HG03064 (cell line): Measurements from ENCODE around the gene DCAF7.
A peak's percentile ranks its signal among the peaks of the same experiment; 100 is the strongest.

Experiments
- ATAC-seq: cut with Tn5 transposase; IDR thresholded peaks from one replicate; pipeline ENCODE4 v1.9.1; 2021; ENCODE audit warnings: low read depth; ENCODE audit not compliant: unreplicated experiment

DCAF7 gene

GRCh38 chr17:63542942-63543821 is 7.1 kb upstream of the DCAF7 start:
- no peak for ATAC-seq

- ATAC-seq = no peak
Observed at GRCh38 chr17:63543822-63544420, 6.4 kb upstream of the DCAF7 start.

- no peak for ATAC-seq
Observed at GRCh38 chr17:63544467-63545301, 5.6 kb upstream of the DCAF7 start.

- ATAC-seq = no peak
Observed at GRCh38 chr17:63546308-63547082, 3.8 kb upstream of the DCAF7 start.

GRCh38 chr17:63547083-63547523 is 3.2 kb upstream of the DCAF7 start:
- ATAC-seq = no peak

GRCh38 chr17:63549289-63549945 is 860 bp upstream of the DCAF7 start:
- peak; percentile 23 for ATAC-seq

GRCh38 chr17:63550817-63551639 is 751 bp downstream of the DCAF7 start:
- ATAC-seq = no peak

GRCh38 chr17:63552211-63552610 is 1.9 kb downstream of the DCAF7 start:
- no peak for ATAC-seq

- ATAC-seq = no peak
Observed at GRCh38 chr17:63555500-63556156, 5.4 kb downstream of the DCAF7 start.

- ATAC-seq = no peak
Observed at GRCh38 chr17:63557416-63557815, 7.1 kb downstream of the DCAF7 start.

- no peak for ATAC-seq
Observed at GRCh38 chr17:63558441-63558840, 8.2 kb downstream of the DCAF7 start.

- no peak for ATAC-seq
Observed at GRCh38 chr17:63561819-63562218, 11.5 kb downstream of the DCAF7 start.

- ATAC-seq = no peak
Observed at GRCh38 chr17:63563339-63563738, 13.1 kb downstream of the DCAF7 start.

- no peak for ATAC-seq
Observed at GRCh38 chr17:63564562-63564961, 14.3 kb downstream of the DCAF7 start.

- no peak for ATAC-seq
Observed at GRCh38 chr17:63567229-63567628, 17.0 kb downstream of the DCAF7 start.

GRCh38 chr17:63568563-63568962 is 18.3 kb downstream of the DCAF7 start:
- ATAC-seq = no peak

GRCh38 chr17:63571632-63572310 is 21.5 kb downstream of the DCAF7 start:
- ATAC-seq = no peak

GRCh38 chr17:63573634-63574033 is 23.4 kb downstream of the DCAF7 start:
- no peak for ATAC-seq
